HG03342 (cell line): ENCODE measurements around the gene SFTA2.
"Not testable (repeated sequence)": the region's sequence is repeated elsewhere in the genome, so short reads cannot be mapped to it uniquely, and the experiment has no call there.

Experiments
- ATAC-seq: cut with Tn5 transposase; IDR thresholded peaks from one replicate; pipeline ENCODE4 v1.9.1; 2021; ENCODE audit warnings: mild to moderate bottlenecking, moderate library complexity; ENCODE audit not compliant: unreplicated experiment

The SFTA2 gene

DNA sequence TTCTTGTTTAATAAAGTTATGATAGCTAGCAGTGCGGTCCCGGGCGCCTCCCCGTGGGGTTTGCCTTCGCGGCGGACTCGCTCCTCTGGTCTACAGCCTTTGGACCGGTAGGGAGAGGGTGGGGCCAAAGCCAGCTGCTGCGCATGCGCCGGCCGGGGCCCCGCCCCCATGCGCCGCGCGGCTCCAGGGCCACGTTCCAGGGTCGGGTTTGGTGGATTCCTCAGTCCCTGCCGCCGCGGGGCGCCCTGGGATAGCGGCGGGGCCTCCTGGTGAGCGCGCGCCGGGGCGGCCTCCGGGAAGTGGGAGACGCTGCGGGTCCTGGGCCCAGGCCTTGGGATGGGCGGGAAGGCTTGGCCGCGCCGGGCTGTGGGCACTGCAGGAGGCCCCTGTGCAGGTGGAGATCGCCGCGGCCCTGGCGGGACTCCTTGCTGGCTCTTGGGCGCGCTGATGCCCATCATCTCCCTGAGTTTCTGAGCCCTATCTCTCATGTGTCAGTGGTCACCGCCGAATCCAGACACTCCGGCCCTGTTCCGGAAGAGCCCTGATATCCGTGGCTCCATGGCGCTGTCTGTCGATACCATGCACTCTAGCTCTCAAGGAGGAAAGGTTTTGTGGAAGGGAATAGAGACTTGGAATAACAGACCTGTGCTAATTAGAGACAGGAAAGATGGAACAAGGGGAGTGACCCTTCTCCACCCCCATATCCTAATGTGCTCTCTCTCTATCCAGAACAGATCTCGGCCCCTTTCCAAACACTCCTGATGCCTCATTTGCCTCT lies 17.7 kb downstream of the SFTA2 start, which contains the start of gene VARS2:
VARS2 (plus strand) TSS at position 163 of the 778 bp plus-strand sequence; CDS start at position 762, 599 bp downstream.
- ATAC-seq, result peak; percentile 79

DNA sequence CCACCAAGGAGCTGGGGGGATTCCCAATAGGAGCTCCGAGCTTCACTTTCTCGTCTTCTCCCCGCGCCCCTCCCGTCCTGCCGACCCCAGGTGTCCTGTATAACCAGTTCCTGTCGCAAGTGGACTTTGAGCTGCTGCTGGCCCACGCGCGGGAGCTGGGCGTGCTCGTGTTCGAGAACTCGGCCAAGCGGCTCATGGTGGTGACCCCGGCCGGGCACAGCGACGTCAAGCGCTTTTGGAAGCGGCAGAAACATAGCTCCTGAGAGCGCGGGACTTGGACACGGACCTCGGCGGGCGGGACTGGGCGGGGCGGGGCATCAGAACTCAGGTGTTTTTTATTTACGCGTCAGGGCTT lies 18.3 kb downstream of the SFTA2 start:
- peak; percentile 7 for ATAC-seq

DNA sequence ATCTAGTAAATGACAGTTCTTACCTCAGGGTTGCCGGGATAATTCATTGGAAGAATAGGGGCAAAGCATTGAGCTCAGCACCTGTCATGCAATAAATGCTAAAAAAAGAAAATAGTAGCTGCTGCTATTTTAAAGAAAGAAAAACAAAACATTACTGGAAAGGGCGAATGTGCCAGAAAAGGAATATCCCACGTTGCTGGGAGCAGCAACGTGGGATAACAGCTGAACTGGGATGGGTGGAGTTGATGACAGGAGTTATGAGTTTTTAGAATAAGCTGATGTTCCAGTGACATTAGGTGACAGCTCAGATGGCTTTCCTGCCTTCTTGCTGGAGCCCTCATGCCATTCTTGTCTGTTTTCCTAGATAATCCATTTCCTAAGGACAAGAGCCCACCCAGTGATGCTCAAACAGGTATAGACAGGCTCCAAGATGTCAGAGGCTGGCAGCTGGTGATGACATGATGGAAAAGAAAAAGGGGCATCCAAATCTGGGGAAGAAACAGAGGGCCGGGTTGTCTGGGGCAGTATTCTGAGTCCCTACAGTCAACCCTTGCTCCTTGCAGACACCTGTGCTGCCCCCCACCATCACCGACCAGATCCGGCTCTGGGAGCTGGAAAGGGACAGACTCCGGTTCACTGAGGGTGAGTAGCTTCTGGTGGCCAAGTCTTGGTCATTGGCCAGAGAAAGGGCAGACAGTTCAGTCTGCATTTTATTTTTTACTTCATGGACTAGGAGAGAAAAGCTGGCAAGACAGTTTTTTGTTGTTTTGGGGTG lies 19.0 kb downstream of the SFTA2 start:
- no peak for ATAC-seq

DNA sequence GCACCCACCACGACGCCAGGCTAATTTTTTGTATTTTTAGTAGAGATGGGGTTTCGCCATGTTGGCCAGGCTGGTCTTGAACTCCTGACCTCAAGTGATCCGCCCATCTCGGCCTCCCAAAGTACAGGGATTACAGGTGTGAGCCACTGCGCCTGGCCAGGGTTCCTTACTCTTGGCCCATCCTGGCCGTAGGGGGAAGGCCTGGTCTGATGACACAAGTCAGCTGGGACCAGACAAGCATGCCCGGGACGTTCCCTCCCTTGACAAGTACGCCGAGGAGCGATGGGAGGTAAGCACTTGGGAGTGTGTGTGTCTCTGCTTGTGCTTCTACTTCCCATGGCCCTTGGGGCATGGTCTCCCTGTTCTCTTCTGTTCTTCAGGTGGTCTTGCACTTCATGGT lies 21.5 kb downstream of the SFTA2 start:
- ATAC-seq, result not testable (repeated sequence)

DNA sequence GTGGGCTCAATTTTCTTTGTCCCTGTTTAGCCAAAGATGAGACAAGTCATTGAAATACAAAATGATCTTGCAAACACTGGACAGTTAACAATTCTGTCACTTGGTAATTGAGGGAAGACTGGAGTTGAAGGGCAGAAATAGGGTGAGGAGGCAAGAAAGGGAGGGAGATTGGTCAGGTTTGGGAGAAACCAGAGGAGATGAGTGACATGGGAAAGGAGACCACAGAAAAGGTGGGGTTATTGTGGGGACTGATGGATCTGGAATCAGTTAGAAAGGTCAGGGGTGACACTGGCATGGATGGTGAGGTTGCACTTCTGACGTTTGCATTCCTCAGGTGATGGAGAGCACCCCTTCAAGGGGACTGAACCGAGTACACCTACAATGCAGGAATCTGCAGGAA lies 23.3 kb downstream of the SFTA2 start:
- ATAC-seq, result no peak

DNA sequence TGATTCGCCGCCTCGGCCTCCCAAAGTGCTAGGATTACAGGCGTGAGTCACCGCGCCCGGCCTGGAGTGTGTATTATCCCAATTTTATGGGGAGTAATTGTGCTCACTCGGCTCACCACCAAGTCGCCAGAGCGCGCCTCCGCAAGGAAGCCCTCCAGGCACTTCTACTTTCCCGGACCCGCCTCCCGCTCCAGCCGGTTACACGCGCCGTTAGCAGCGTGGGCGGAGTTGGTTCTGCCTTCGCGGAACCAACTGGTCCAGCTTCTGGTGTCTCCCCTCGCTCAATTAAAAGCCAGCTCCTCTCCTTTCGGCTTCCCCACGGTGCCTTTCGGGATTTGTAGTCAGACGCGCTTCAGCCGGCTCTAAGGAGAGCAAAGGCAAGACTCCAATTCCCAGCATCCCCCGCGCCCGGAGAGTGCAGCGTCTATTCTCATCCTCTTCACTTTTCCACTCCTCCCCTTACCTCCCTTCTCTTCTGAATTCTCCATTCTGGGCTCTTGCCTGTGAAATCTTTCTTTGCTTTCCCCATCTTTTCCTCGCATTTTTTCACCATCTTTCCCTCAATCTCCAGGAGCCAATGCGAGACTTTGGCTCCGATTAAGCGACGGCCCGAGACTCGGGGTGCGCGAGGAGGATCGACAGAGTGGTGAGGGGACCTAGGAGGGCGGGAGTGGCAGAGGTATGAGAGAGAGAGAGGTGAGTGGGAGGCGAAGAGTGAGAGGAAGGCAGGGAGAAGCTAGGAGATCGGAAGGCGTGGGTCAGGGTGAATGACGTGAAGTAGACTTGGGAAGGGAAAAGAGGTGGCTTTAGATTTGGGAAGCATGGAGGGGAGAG lies 24.0 kb downstream of the SFTA2 start, which contains the start of gene GTF2H4:
GTF2H4 (plus strand) TSS at position 450 of the 834 bp plus-strand sequence.
- peak; percentile 93 for ATAC-seq

DNA sequence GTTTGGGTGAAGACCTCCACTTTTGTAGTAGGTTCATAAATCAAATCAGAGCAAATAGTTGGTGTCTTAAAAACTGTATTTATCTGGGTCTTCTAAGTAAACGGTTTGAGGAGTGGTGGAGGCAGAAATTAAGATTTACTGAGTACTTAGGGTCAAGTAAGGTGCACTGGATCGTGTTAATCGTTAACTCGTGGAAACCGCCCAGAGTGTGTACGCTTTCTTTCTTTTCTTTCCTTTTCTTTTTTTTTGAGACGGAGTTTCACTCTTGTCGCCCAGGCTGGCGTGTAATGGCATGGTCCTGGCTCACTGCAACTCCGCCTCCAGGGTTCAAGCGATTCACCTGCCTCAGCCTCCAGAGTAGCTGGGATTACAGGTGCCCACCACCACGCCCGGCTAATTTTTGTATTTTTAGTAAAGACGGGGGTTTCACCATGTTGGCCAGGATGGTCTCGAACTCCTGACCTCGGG lies 24.6 kb downstream of the SFTA2 start:
- not testable (repeated sequence) for ATAC-seq

DNA sequence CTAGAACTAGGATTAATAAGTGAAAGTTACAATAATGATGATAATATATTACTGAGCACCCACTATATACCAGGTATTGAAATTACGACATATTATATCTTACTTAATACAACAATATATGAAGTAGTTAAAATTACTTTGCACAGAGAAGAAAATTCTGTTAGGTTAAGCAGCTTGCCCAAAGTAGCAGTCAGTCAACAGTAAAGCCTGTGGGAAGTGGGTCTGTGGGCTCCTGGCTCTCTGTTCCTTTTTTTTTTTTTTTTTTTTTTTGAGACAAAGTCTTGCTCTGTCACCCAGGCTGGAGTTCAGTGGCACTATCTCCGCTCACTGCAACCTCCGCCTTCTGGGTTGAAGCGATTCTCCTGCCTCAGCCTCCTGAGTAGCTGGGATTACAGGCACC lies 28.7 kb downstream of the SFTA2 start:
- ATAC-seq, result no peak

DNA sequence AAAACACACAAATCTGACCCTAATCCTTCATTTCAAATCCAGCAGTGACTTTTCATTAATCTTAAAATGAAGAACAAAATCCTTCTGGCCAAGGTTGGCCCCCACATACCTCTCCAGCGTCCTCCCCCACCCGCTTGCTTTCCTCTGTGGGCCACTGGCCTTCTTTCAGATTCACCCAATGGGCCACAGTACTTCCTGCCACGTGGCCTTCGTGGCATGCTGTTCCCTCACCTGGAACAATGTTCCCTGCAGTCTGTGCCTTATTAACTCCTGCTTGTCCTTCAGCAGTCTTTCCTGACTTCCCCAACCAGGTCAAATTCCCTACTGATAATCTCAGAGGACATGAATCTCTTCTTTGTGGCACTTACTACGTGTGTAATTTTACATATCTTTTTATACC lies 29.3 kb downstream of the SFTA2 start:
- no peak for ATAC-seq

DNA sequence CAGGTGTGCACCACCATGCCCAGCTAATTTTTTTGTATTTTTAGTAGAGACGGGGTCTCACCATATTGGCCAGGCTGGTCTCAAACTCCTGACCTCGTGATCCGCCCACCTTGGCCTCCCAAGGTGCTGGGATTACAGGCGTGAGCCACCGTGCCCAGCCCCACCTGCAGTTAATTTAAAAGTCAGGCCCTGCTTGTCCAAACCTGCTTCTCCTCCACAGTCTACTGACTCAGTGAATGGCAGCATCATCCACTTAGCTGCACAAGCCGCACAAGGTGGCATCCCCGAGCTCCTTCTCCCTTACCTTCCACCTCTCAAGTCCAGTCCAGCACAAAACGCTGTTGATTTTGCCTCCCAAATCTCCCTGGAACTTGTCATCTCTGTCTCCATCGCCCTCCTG lies 29.8 kb downstream of the SFTA2 start:
- not testable (repeated sequence) for ATAC-seq

DNA sequence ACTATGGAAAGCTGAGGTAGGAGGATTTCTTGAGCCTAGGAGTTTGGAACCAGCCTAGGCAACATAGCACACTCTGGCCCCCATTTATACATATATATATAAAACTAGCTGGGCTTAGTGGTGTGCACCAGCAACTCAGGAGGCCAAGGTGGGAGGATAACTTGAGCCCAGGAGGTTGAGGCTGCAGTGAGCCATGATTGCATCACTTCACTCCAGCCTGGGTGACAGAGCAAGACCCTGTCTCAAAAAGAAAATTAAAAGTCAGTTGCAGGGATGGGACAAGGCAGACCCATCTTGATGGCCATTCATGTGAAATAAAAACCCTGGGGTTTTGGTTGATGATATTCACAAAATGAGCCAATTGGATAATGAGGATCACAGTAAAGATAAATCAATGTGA lies 30.5 kb downstream of the SFTA2 start:
- no peak for ATAC-seq

DNA sequence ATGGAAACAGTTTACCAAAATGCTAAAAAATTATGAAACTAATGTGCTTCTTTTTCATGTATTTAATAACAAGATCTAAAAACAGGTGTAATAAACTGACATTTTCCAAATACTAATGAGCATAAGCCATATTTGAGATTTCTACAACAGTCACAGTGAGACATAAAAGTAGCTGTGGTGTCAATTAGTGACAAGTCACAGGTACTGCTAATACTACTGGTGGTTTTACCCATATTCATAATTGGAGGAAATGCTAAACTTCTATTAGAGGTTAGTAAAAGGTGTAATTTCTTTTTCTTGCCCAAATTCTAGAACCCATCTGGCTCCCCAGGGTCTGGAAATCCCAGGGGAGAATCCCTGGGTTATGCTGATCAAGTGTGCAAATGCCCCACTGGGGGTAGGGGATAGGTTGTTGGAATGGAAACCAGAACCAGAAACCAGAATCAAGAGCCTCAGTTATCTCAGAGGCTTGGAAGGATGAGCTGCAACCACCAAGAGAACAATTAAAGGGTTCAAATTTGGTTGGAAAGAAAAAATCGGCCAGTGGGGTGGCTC lies 31.0 kb downstream of the SFTA2 start:
- ATAC-seq, result no peak

DNA sequence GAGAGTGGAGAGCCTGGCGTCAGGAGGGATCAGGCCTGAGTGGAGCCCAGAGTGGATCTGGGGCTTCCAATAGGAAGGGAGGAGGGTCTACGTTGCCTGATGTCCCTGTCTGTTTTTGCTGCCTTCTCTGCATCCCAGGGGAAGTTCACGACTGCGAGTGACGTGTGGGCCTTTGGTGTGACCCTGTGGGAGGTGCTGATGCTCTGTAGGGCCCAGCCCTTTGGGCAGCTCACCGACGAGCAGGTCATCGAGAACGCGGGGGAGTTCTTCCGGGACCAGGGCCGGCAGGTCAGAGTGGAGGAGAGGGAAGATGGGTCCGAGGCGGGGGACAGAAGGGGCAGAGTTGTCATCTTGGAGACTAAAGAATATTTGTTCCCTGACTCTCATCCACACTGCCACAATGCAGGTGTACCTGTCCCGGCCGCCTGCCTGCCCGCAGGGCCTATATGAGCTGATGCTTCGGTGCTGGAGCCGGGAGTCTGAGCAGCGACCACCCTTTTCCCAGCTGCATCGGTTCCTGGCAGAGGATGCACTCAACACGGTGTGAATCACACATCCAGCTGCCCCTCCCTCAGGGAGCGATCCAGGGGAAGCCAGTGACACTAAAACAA lies 33.1 kb downstream of the SFTA2 start:
- no peak for ATAC-seq

DNA sequence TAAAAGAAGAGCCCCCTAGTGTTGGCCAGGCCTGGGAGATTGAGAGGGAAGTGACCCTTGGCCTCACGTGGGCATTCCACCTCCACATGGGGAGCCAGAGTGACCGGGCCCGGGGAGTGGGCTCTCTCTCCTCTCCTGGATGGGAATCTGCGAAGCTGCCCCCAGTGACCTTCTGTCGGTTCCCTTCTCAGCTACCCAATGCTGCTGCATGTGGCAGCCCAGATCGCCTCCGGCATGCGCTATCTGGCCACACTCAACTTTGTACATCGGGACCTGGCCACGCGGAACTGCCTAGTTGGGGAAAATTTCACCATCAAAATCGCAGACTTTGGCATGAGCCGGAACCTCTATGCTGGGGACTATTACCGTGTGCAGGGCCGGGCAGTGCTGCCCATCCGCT lies 34.1 kb downstream of the SFTA2 start:
- no peak for ATAC-seq

DNA sequence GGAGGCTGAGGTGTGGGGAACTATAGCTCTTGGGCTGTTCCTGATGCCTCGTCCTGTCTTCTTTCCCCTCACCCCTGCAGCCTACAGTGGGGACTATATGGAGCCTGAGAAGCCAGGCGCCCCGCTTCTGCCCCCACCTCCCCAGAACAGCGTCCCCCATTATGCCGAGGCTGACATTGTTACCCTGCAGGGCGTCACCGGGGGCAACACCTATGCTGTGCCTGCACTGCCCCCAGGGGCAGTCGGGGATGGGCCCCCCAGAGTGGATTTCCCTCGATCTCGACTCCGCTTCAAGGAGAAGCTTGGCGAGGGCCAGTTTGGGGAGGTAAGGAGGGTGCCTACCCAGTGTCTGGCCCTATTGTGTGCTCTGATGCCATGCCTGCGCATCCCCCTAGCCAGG lies 35.4 kb downstream of the SFTA2 start:
- no peak for ATAC-seq

DNA sequence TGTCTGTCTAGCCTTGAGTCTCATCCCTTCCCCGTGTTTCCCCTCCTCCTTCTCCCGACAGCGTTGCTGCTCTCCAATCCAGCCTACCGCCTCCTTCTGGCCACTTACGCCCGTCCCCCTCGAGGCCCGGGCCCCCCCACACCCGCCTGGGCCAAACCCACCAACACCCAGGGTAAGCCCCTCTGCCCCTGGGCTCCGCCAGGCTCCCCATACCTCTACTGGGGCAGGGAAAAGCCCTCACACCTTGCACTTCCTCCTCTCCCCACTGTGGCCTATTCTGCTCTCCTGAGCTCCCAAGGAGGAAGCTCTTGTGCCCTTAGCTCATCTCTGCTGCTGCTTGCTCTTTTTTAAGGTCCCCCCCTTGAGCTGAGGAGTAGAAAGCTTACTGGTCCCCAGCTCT lies 36.6 kb downstream of the SFTA2 start:
- ATAC-seq, result no peak

DNA sequence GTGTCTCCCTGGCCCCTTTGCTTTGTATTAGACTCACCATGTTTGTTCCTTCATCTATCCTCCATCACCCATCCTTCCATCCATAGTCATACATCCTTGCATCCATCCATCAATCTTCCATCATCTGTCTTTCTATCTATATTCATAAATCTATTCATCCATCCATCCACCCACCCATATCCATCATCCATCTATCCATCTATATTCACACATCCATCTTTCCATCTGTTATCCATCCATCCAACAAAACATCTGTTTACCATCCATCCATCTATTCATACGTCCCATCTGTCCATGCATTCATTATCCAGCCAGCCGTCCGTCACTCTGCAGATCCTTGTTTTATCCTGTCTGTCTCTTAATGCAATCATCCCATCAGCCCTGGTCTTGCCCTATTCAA lies 37.0 kb downstream of the SFTA2 start:
- ATAC-seq, result no peak

DNA sequence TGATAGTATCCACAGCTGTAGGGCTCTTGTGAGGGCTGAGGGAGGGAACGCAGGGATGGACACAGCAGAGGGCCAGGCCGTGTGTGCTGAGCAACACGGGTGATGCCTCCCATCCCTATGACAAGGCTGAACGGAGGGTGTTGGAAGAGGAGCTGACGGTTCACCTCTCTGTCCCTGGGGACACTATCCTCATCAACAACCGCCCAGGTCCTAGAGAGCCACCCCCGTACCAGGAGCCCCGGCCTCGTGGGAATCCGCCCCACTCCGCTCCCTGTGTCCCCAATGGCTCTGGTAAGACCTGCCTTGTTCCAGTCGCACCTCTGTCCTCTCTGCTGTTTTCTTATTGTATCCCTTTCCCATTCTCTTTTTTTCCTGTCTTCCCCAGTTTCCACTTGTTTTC lies 37.6 kb downstream of the SFTA2 start:
- ATAC-seq, result no peak

DNA sequence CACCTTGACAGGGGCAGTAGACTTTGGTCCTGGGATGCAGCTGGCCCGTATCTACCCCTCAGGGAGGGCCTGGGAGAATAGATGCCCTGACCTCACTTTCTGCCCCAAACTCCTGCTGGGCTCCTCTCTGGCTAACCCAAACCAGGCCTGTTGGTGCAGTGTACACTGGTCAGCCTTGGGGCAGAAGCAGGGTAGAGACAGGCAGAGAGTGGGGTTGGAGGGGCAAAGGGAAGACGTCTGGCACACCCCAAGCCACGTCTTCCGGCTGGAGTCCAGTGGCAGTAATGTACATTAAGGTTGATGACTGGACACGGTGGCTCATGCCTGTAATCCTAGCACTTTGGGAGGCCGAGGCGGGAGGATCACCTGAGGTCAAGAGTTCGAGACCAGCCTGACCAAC lies 38.3 kb downstream of the SFTA2 start:
- ATAC-seq, result no peak

DNA sequence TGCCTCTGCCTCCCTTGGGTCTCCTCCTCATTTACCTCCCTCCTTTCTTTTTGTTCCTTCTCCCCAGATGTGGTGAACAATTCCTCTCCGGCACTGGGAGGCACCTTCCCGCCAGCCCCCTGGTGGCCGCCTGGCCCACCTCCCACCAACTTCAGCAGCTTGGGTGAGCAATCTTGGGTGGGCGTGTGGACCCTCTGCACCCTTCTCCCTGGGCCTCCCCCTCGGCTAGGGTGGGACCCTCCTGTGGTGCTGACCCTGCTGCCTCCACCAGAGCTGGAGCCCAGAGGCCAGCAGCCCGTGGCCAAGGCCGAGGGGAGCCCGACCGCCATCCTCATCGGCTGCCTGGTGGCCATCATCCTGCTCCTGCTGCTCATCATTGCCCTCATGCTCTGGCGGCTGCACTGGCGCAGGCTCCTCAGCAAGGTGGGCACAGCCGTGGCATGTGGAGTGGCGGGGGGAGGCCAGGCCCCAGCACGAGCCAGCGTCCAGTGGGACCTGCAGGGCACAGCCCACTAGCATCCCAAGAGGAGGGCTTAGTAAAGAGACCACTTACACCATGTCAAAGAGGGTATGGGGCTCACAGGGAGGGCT lies 38.9 kb downstream of the SFTA2 start:
- no peak for ATAC-seq
